Thyroid gland (tissue), 4 donors: ENCODE data around the gene GIPC2. TPM values are rescaled to one million over a fixed set of nuclear protein-coding genes. Genes with fewer than 3 reads are reported as not detected.
"Not testable (repeated sequence)": the region's sequence is repeated elsewhere in the genome, so short reads cannot be mapped to it uniquely, and the experiment has no call there.

Source experiments
- DNase-seq, 2 donors: peaks; one replicate each; pipeline ENCODE4 v3.0.0-alpha.2; 2019
- H3K27ac ChIP-seq, 3 donors: fragments of 200-600 bp; sonication (generic); 1 replicate in 2 of 3; 2 replicates in 1 of 3; pipeline ENCODE4 v1.5.1; 2016 to 2019; ENCODE audit warnings: mild to moderate bottlenecking in 1 of 3, moderate library complexity in 1 of 3
- H3K27me3 ChIP-seq: fragments of 200-600 bp; sonication (generic); one replicate; pipeline ENCODE4 v1.5.1; 2019
- H3K36me3 ChIP-seq, 2 donors: fragments of 200-600 bp; sonication (generic); one replicate each; pipeline ENCODE4 v1.5.1; 2016 to 2019
- H3K4me1 ChIP-seq, 2 donors: fragments of 200-600 bp; sonication (generic); one replicate each; pipeline ENCODE4 v1.5.1; 2017 to 2019
- H3K4me3 ChIP-seq, 3 donors: fragments of 200-600 bp; sonication (generic); replicated peaks in 1 of 3; 1 replicate in 2 of 3; 2 replicates in 1 of 3; pipeline ENCODE4 v1.5.1; 2016; ENCODE audit warnings: mild to moderate bottlenecking in 1 of 3
- H3K9me3 ChIP-seq: fragments of 200-600 bp; sonication (generic); one replicate; pipeline ENCODE4 v1.5.1; 2017
- CTCF ChIP-seq, 6 experiments: fragments of 200-600 bp in 3 of 6; fragments of 450-650 bp in 3 of 6; sonication (generic) in 3 of 6; IDR thresholded peaks; one replicate each; pipeline ENCODE4 v1.5.1; 2016 to 2019; ENCODE audit warnings: antibody characterized with exemption in 6 of 6, mild to moderate bottlenecking in 2 of 6, inconsistent platforms in 1 of 6, moderate library complexity in 1 of 6
- POLR2A ChIP-seq, 2 donors: fragments of 450-650 bp; IDR thresholded peaks; one replicate each; pipeline ENCODE4 v1.6.1; 2017; ENCODE audit warnings: antibody characterized with exemption in 2 of 2, mild to moderate bottlenecking in 2 of 2, moderate library complexity in 1 of 2
- WGBS, 2 donors: methylation state at CpG; one replicate each; pipeline ENCODE4 v1.1.5; 2017; 5-methylcytosine and 5-hydroxymethylcytosine counted together
- intact Hi-C: fragments of 100-400 bp; cut with DNase I; formaldehyde crosslinking; loops from one replicate; pipeline ENCODE4 v1.15.1; 2023
- total RNA-seq, 4 donors: library from RNA; depleted of rRNA; stranded (reverse); fragments of >200 nt; gene quantifications; one replicate each; pipeline ENCODE4 v1.2.3, GENCODE V29; 2016

Gene GIPC2
- total RNA-seq, 4 donors from 2014 or later: 1.5 to 5.0 (median 2.6) TPM

GRCh38 chr1:78019024-78019423, 26.7 kb upstream of the GIPC2 start:
- Histone ChIP-seq H3K27me3 (no peaks in the 10 kb centered on the region), H3K9me3 (no peaks in the 10 kb centered on the region), H3K27ac (no peak overlapping the region), H3K36me3 (peaks cover 3 to 8% of the 10 kb centered on the region in 2 donors), H3K4me3 (no peak overlapping the region), H3K4me1 (no peaks in the 10 kb centered on the region)
- no peak for DNase-seq
- intact Hi-C loops: loop anchor here (10.0 kb wide), 1 partner anchor 96 kb away; no protein-coding TSS in a partner anchor
- TF ChIP-seq POLR2A (IDR thresholded peaks at IDR 0.05): no peak
- no peak for TF ChIP-seq CTCF (IDR thresholded peaks at IDR 0.05)
- WGBS, 2 donors: 91 to 96% methylated on average over 1 of the region's 1 CpG

- H3K27me3 ChIP-seq, DNase-seq, H3K27ac ChIP-seq, H3K36me3 ChIP-seq, H3K4me1 ChIP-seq, H3K4me3 ChIP-seq, H3K9me3 ChIP-seq, intact Hi-C loops: not testable (repeated sequence)
- 94 to 99% methylated on average over 4 of the region's 4 CpGs for WGBS, 2 donors
Observed at GRCh38 chr1:78021134-78021533, 24.6 kb upstream of the GIPC2 start.

GRCh38 chr1:78029793-78030192, 16.0 kb upstream of the GIPC2 start:
- intact Hi-C loops: no loop called here
- no peak for DNase-seq
- H3K36me3 ChIP-seq: no peaks in the 10 kb centered on the region
- H3K27me3 ChIP-seq: no peaks in the 10 kb centered on the region
- no peaks in the 10 kb centered on the region for H3K9me3 ChIP-seq
- TF ChIP-seq CTCF (IDR thresholded peaks at IDR 0.05): no peak
- TF ChIP-seq POLR2A (IDR thresholded peaks at IDR 0.05): no peak
- no peak overlapping the region for H3K4me3 ChIP-seq
- WGBS, 2 donors: 69 to 83% methylated on average over 4 of the region's 4 CpGs
- H3K27ac ChIP-seq: no peak overlapping the region
- no peaks in the 10 kb centered on the region for H3K4me1 ChIP-seq

GRCh38 chr1:78032996-78033796, 12.6 kb upstream of the GIPC2 start:
- DNase-seq: no peak

GRCh38 chr1:78033797-78034172, 12.0 kb upstream of the GIPC2 start:
- no peaks in the 10 kb centered on the region for H3K36me3 ChIP-seq
- H3K4me1 ChIP-seq: no peaks in the 10 kb centered on the region
- TF ChIP-seq POLR2A (IDR thresholded peaks at IDR 0.05) (no peak), CTCF (IDR thresholded peaks at IDR 0.05) (no peak)
- H3K9me3 ChIP-seq: no peaks in the 10 kb centered on the region
- H3K4me3 ChIP-seq: no peak overlapping the region
- WGBS, 2 donors: 95% methylated on average over 3 of the region's 3 CpGs
- no peak overlapping the region for H3K27ac ChIP-seq
- no peak for DNase-seq
- no peaks in the 10 kb centered on the region for H3K27me3 ChIP-seq
- intact Hi-C loops: no loop called here

More at GRCh38 chr1:78032996-78033796, 12.6 kb upstream of the GIPC2 start:
- WGBS, 2 donors: 86 to 89% methylated on average over 4 of the region's 4 CpGs
- H3K27ac ChIP-seq: no peak overlapping the region
- H3K27me3 ChIP-seq: no peaks in the 10 kb centered on the region
- intact Hi-C loops: no loop called here
- no peaks in the 10 kb centered on the region for H3K4me1 ChIP-seq
- no peaks in the 10 kb centered on the region for H3K9me3 ChIP-seq
- H3K4me3 ChIP-seq: no peak overlapping the region
- no peaks in the 10 kb centered on the region for H3K36me3 ChIP-seq
- TF ChIP-seq CTCF (IDR thresholded peaks at IDR 0.05) (no peak), POLR2A (IDR thresholded peaks at IDR 0.05) (no peak)
